GM12891 (cell line): Measurements from ENCODE around the gene PARD3.

ENCODE experiments used
- POLR2A ChIP-seq: IDR thresholded peaks from 2 replicates; pipeline ENCODE4 v1.6.1; 2011; ENCODE audit warnings: low read depth, low read length, control low read depth
- POLR2AphosphoS5 ChIP-seq: IDR thresholded peaks from 2 replicates; pipeline ENCODE4 v1.6.1; 2011; ENCODE audit warnings: low read depth, low read length, control low read depth
- SPI1 ChIP-seq: IDR thresholded peaks from 2 replicates; pipeline ENCODE4 v1.6.1; 2011; ENCODE audit warnings: low read depth, low read length, control low read depth
- TAF1 ChIP-seq: IDR thresholded peaks from 2 replicates; pipeline ENCODE4 v1.6.1; 2011; ENCODE audit warnings: low read depth, low read length, control low read depth

GRCh38 chr10:34757933-34758332, 57.2 kb downstream of the PARD3 start:
- TF ChIP-seq POLR2A (no peak), TAF1 (no peak), SPI1 (no peak), POLR2AphosphoS5 (no peak)
